GM23248 (cell line): Measurements from ENCODE around the gene SLBP. TPM values are rescaled to one million over a fixed set of nuclear protein-coding genes. Genes with fewer than 3 reads are reported as not detected.

Source experiments
- DNase-seq: peaks from one replicate; pipeline ENCODE4 v3.0.0-alpha.2; 2015
- H2AFZ ChIP-seq: fragments of 200-600 bp; sonication (generic); 2 replicates; pipeline ENCODE4 v1.6.1; 2016; ENCODE audit warnings: antibody characterized with exemption
- H3F3A ChIP-seq: fragments of 200-600 bp; sonication (generic); 2 replicates; pipeline ENCODE4 v1.6.1; 2016; ENCODE audit warnings: mild to moderate bottlenecking, antibody characterized with exemption, mixed run types; ENCODE audit not compliant: insufficient read depth
- H3K27ac ChIP-seq: fragments of 200-600 bp; sonication (generic); 2 replicates; pipeline ENCODE4 v1.5.1; 2016; ENCODE audit warnings: mild to moderate bottlenecking
- H3K27me3 ChIP-seq: fragments of 200-600 bp; sonication (generic); replicated peaks from 2 replicates; pipeline ENCODE4 v1.6.1; 2016; ENCODE audit warnings: mild to moderate bottlenecking; ENCODE audit not compliant: insufficient read depth
- H3K36me3 ChIP-seq: fragments of 200-600 bp; sonication (generic); 2 replicates; pipeline ENCODE4 v1.6.1; 2016; ENCODE audit warnings: low read depth, mild to moderate bottlenecking
- H3K4me1 ChIP-seq: fragments of 200-600 bp; sonication (generic); 2 replicates; pipeline ENCODE4 v1.6.1; 2016; ENCODE audit warnings: mild to moderate bottlenecking; ENCODE audit not compliant: insufficient read depth
- H3K4me2 ChIP-seq: fragments of 200-600 bp; sonication (generic); one replicate; pipeline ENCODE4 v1.6.1; 2016; ENCODE audit warnings: mild to moderate bottlenecking; ENCODE audit not compliant: unreplicated experiment
- H3K4me3 ChIP-seq: fragments of 200-600 bp; sonication (generic); 2 replicates; pipeline ENCODE4 v1.5.1; 2016; ENCODE audit warnings: mild to moderate bottlenecking
- H3K79me2 ChIP-seq: fragments of 200-600 bp; sonication (generic); 2 replicates; pipeline ENCODE4 v1.6.1; 2016; ENCODE audit warnings: mild to moderate bottlenecking; ENCODE audit not compliant: insufficient read depth
- H3K9ac ChIP-seq: fragments of 200-600 bp; sonication (generic); 2 replicates; pipeline ENCODE4 v1.6.1; 2016; ENCODE audit warnings: mild to moderate bottlenecking
- H3K9me2 ChIP-seq: fragments of 200-600 bp; sonication (generic); 2 replicates; pipeline ENCODE4 v1.6.1; 2016; ENCODE audit warnings: mixed run types, mild to moderate bottlenecking, moderate library complexity; ENCODE audit not compliant: insufficient read depth
- H3K9me3 ChIP-seq: fragments of 200-600 bp; sonication (generic); one replicate; pipeline ENCODE4 v1.6.1; 2017; ENCODE audit warnings: low read depth
- H4K20me1 ChIP-seq: fragments of 200-600 bp; sonication (generic); 2 replicates; pipeline ENCODE4 v1.6.0; 2016; ENCODE audit not compliant: insufficient read depth
- EZH2 ChIP-seq: fragments of 200-600 bp; sonication (generic); IDR thresholded peaks from 2 replicates; pipeline ENCODE4 v1.6.1; 2018; ENCODE audit warnings: antibody characterized with exemption, mild to moderate bottlenecking; ENCODE audit not compliant: insufficient read depth, poor library complexity, severe bottlenecking
- EZH2phosphoT487 ChIP-seq: fragments of 200-600 bp; sonication (generic); IDR thresholded peaks from 2 replicates; pipeline ENCODE4 v1.6.1; 2018; ENCODE audit warnings: antibody characterized with exemption, moderate library complexity, mild to moderate bottlenecking, low read depth; ENCODE audit not compliant: insufficient read depth
- WGBS, 2 experiments: methylation state at CpG; one replicate each; pipeline ENCODE4 v1.1.6; 2015 to 2017; ENCODE audit warnings: low lambda C conversion rate in 2 of 2, low coverage in 1 of 2; ENCODE audit errors: missing lambda C conversion rate in 2 of 2; 5-methylcytosine and 5-hydroxymethylcytosine counted together
- in situ Hi-C: fragments of 300-500 bp; cut with MboI; formaldehyde crosslinking; loops from 2 replicates; pipeline ENCODE4 v1.15.0; 2020
- polyA plus RNA-seq: library from polyadenylated mRNA; unstranded; fragments of >200 nt; fragmentation: Nextera tagmentation; extraction: Ambion mirVana; gene quantifications from 2 replicates; pipeline ENCODE4 v1.2.1, GENCODE V29; 2016
- total RNA-seq: library from RNA; depleted of rRNA; stranded (reverse); fragments of >200 nt; shearing (Covaris generic); gene quantifications from 2 replicates; pipeline ENCODE4 v1.2.3, GENCODE V29; 2014

The SLBP gene
- total and polyA plus RNA-seq, 2 experiments from 2014 or later = 72.7 to 85.8 TPM

DNA sequence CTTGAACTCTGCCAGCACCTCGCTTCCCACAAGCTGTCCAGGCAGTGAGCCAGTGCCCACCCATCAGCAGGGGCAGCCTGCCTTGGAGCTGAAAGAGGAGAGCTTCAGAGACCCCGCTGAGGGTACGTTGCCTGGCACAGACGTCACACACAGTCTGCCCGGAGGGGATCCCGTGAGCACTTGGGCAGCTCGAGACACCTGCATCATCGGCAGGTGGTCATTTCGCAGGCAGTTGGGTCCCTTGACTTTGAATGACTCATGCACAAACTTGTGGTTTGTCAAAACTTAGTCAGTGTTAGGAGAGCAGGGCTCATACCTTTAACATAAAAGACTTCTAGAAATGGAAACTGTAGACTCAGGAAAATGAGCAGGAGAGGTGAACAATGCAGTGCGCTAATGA lies 19.1 kb upstream of the SLBP start:
- H4K20me1 ChIP-seq = no peaks in the 10 kb centered on the region

DNA sequence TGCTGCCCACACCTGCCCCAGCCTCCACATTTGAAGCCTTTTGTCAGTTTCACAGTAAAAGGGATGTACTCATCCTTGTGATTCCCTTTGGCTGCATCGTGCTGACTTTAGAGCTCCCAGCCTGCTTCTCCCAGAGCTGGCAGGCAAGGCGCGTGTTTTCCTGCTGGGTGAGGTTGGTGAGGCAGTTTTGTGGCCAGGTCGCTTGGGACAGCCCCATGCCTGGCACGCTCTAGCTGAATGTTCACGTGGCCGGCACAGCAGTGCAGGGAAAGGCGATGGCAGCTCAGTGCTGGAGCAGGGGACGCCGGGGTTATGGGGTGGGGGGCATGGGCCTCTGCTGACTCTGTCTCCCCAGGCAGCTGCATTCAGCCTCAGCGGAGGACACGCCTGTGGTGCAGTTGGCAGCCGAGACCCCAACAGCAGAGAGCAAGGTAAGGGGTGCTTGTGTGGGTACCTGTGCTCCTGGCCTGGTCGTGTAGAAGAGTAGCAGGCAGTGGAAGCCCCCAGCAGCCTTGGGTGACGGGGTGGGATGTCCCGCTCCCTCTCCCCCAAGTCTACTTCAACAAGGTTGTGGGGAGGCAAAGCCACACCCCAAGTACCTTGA lies 18.5 kb upstream of the SLBP start:
- H3K4me3 ChIP-seq = no peak overlapping the region
- no peaks in the 10 kb centered on the region for H4K20me1 ChIP-seq
- H3K27ac ChIP-seq = no peak overlapping the region
- H3K27me3 ChIP-seq = no peaks in the 10 kb centered on the region
- H3F3A ChIP-seq = no peaks in the 10 kb centered on the region
- no peak overlapping the region for H2AFZ ChIP-seq
- TF ChIP-seq EZH2 = no peak
- H3K9ac ChIP-seq = no peak overlapping the region
- H3K9me2 ChIP-seq = no peaks in the 10 kb centered on the region
- 0 out of 2 replicates have a peak, but pooled peaks cover 4% of the 10 kb centered on the region for H3K36me3 ChIP-seq
- no peak overlapping the region for H3K4me2 ChIP-seq
- in situ Hi-C loops = no loop called here
- DNase-seq = no peak
- peaks cover 13% of the 10 kb centered on the region for H3K4me1 ChIP-seq
- H3K9me3 ChIP-seq = no peaks in the 10 kb centered on the region
- WGBS, 2 experiments = 93% methylated on average over 16 of the region's 16 CpGs
- H3K79me2 ChIP-seq = peaks cover 52% of the 10 kb centered on the region

More for the DNA sequence above, 19.1 kb upstream of the SLBP start:
- Histone ChIP-seq H3K27ac (no peak overlapping the region), H2AFZ (no peak overlapping the region), H3K4me3 (no peak overlapping the region), H3F3A (no peaks in the 10 kb centered on the region), H3K9ac (no peak overlapping the region), H3K79me2 (peaks cover 47% of the 10 kb centered on the region), H3K4me1 (peaks cover 13% of the 10 kb centered on the region), H3K9me2 (no peaks in the 10 kb centered on the region), H3K4me2 (no peak overlapping the region), H3K27me3 (no peaks in the 10 kb centered on the region), H3K9me3 (no peaks in the 10 kb centered on the region), H3K36me3 (0 out of 2 replicates have a peak, but pooled peaks cover 4% of the 10 kb centered on the region)
- in situ Hi-C loops = no loop called here
- no peak for TF ChIP-seq EZH2phosphoT487
- TF ChIP-seq EZH2 = no peak
- 94 to 95% methylated on average over 10 of the region's 10 CpGs for WGBS, 2 experiments
- DNase-seq = no peak

DNA sequence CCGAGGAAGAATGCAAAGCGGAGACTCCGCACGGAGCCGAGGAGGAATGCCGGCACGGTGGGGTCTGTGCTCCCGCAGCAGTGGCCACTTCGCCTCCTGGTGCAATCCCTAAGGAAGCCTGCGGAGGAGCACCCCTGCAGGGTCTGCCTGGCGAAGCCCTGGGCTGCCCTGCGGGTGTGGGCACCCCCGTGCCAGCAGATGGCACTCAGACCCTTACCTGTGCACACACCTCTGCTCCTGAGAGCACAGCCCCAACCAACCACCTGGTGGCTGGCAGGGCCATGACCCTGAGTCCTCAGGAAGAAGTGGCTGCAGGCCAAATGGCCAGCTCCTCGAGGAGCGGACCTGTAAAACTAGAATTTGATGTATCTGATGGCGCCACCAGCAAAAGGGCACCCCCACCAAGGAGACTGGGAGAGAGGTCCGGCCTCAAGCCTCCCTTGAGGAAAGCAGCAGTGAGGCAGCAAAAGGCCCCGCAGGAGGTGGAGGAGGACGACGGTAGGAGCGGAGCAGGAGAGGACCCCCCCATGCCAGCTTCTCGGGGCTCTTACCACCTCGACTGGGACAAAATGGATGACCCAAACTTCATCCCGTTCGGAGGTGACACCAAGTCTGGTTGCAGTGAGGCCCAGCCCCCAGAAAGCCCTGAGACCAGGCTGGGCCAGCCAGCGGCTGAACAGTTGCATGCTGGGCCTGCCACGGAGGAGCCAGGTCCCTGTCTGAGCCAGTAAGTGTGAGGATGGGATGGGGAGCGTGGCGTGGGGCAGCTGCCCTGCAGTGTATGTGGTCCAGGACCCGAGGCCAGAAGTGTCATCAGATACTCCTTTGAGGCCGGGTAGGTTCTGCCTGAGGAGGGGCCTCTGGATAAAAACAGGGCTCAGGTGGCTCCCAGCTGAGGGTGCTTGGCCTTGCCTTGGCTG lies 16.2 kb upstream of the SLBP start:
- H3K4me3 ChIP-seq = no peak overlapping the region
- no peaks in the 10 kb centered on the region for H3K9me2 ChIP-seq
- no peak overlapping the region for H3K27ac ChIP-seq
- H3K9me3 ChIP-seq = no peaks in the 10 kb centered on the region
- 0 out of 2 replicates have a peak, but pooled peaks cover 4% of the 10 kb centered on the region for H3K36me3 ChIP-seq
- H3F3A ChIP-seq = no peaks in the 10 kb centered on the region
- no peaks in the 10 kb centered on the region for H3K27me3 ChIP-seq
- peaks cover 13% of the 10 kb centered on the region for H3K4me1 ChIP-seq
- no peak for DNase-seq
- H3K79me2 ChIP-seq = peaks cover 73% of the 10 kb centered on the region
- in situ Hi-C loops = no loop called here
- 93% methylated on average over 30 to 31 of the region's 31 CpGs for WGBS, 2 experiments
- TF ChIP-seq EZH2phosphoT487 = no peak
- TF ChIP-seq EZH2 = no peak
- H3K9ac ChIP-seq = no peak overlapping the region
- H3K4me2 ChIP-seq = no peak overlapping the region
- H4K20me1 ChIP-seq = no peaks in the 10 kb centered on the region
- no peak overlapping the region for H2AFZ ChIP-seq

DNA sequence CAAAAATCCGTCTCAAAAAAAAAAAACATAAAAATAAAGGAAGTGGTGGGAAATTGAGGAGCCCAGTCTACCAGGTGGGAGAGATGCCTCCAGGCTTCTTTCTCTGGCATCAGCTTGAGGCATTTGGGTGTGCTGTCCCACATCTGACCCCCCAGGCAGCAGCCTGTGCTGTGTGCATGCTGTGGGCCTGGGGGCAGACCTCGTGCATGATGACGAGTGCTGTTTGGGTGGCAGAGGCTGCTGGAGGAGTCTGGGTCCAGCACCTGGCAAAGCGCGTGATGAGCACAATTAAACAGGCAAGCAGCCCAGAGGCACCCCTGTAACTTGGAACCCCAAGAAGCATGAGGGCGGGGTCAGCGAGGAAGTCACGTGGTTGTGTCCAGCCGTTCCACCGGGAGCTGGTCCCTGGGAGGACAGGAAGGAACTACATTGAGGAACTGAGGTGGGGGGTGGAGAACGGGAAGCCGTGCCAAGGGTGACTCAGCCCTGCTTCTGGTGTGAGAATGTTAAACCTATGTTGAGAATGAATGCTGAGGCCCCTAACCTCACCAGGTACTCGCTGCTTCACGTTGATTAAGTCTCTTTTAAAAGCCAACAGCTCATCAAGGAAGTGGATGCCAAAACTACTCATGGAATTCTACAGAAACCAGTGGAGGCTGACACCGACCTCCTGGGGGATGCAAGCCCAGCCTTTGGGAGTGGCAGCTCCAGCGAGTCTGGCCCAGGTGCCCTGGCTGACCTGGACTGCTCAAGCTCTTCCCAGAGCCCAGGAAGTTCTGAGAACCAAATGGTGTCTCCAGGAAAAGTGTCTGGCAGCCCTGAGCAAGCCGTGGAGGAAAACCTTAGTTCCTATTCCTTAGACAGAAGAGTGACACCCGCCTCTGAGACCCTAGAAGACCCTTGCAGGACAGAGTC lies 15.3 kb upstream of the SLBP start:
- Histone ChIP-seq H3K4me3 (no peak overlapping the region), H3K79me2 (peaks cover 82% of the 10 kb centered on the region), H4K20me1 (no peaks in the 10 kb centered on the region), H3K27ac (no peak overlapping the region), H3K9ac (no peak overlapping the region), H3K9me2 (no peaks in the 10 kb centered on the region), H3K9me3 (no peaks in the 10 kb centered on the region), H3F3A (no peaks in the 10 kb centered on the region), H2AFZ (no peak overlapping the region), H3K4me1 (peaks cover 21% of the 10 kb centered on the region), H3K36me3 (0 out of 2 replicates have a peak, but pooled peaks cover 4% of the 10 kb centered on the region), H3K27me3 (no peaks in the 10 kb centered on the region), H3K4me2 (peak overlapping the region; percentile 30)
- no peak for TF ChIP-seq EZH2
- TF ChIP-seq EZH2phosphoT487 = no peak
- WGBS, 2 experiments = 60% methylated on average over 17 to 18 of the region's 18 CpGs
- DNase-seq = peak; percentile 69
- in situ Hi-C loops = no loop called here
